GM21381 (cell line): ENCODE results near the gene IL36G.
"Not testable (repeated sequence)": the region's sequence is repeated elsewhere in the genome, so short reads cannot be mapped to it uniquely, and the experiment has no call there.

Source experiments
- ATAC-seq: cut with Tn5 transposase; IDR thresholded peaks from one replicate; pipeline ENCODE4 v1.9.1; 2021; ENCODE audit warnings: mild to moderate bottlenecking, moderate library complexity; ENCODE audit not compliant: unreplicated experiment

IL36G gene

DNA sequence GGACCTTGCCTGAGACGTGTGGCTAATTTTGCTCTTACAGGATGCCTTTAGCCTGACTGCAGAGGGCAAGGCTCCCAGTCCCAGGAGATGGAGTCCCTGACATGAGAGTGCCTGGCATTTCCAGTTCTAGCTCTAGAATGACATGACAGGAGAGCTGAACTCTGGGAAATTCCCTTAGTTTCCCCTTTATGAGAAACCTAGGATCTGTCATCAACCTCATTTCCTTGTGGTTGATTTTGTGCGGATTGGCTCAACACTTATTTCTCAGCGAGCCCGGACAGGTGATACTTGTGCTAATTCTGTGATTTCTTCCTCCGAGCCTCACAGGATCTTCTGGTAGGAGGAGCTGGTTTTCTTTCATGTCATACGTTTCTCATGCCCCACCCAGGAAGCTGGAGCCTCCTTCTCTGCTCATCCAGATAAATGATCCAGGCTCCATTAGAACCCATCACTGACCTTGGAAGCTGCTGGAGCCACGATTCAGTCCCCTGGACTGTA is at the start of gene IL36G:
Gene IL36G (plus strand): TSS at position 448 of the 498 bp plus-strand sequence. CDS start 633 bp downstream, outside the sequence.
- ATAC-seq: no peak

- ATAC-seq: no peak
Observed at GRCh38 chr2:112933261-112933660, 44.5 kb upstream of the IL36G start.

GRCh38 chr2:112934117-112934516 is 43.7 kb upstream of the IL36G start:
- not testable (repeated sequence) for ATAC-seq

DNA sequence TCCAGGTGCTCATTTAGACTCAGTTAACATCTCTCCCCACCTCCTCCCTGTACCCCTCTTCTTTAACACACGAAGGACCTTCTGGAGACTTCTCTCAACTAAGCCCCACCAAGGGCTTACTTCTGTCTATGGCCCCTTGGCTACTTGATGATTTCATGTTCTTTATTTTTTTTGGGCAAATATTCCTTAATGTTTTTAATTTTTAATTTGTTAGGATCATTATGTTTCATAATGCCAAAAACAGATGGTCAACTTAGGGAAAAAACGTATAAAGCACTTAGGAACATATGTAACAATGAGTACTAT is 40.9 kb upstream of the IL36G start:
- ATAC-seq: no peak

DNA sequence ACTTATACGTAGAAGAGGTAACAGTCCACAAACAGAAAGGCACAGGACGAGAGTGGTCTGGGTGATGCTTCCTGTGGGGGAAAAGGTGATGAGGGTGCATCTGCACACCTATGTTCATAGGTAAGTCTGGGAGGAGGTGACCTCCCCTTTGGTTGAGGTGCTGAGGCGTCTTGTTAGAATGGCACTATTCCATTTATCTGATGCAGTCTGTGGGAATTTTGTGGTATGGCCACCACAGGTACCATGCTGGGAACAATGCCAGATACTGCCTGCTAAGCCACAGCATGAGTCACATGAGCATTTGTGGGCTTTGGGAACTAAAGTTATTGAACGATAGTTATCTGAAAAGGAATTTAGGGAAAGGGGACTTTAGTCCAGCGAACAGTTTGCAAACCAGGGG is 38.9 kb upstream of the IL36G start:
- no peak for ATAC-seq

- ATAC-seq: no peak
Observed at GRCh38 chr2:112939425-112939824, 38.4 kb upstream of the IL36G start.

DNA sequence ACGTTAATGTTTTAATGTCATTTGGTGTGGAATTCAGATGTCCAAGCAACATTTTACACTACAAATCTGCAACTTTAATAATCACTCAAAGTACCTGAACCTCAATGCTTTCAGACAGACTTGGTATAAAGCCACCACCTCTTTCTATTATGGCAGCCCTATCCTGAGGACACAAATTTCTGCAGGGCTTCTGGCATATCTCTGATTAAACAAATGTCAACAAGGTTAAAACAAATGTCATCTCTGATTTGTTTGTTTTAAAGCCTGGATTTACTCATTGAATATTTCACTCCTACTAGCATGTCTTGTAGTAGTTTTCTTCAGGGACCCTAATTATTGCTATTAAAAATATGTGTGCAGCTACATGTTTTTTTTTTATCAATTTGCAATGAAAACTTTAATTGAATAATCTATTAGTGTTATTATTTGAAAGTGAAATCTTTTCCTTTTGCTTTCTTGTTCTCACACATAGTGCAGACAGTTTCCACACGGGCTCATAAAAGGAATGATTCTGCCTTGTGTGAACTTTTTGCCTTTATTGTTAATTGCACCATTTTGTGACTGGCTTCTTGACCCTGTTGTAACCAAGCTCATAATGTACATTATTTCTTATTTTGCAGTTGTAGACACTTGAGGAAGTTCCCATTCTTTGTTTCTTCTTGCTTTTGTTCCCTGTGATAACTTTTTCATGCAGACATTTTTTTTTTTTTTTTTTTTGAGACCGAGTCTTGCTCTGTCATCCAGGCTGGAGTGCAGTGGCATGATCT is 36.8 kb upstream of the IL36G start:
- ATAC-seq: no peak

DNA sequence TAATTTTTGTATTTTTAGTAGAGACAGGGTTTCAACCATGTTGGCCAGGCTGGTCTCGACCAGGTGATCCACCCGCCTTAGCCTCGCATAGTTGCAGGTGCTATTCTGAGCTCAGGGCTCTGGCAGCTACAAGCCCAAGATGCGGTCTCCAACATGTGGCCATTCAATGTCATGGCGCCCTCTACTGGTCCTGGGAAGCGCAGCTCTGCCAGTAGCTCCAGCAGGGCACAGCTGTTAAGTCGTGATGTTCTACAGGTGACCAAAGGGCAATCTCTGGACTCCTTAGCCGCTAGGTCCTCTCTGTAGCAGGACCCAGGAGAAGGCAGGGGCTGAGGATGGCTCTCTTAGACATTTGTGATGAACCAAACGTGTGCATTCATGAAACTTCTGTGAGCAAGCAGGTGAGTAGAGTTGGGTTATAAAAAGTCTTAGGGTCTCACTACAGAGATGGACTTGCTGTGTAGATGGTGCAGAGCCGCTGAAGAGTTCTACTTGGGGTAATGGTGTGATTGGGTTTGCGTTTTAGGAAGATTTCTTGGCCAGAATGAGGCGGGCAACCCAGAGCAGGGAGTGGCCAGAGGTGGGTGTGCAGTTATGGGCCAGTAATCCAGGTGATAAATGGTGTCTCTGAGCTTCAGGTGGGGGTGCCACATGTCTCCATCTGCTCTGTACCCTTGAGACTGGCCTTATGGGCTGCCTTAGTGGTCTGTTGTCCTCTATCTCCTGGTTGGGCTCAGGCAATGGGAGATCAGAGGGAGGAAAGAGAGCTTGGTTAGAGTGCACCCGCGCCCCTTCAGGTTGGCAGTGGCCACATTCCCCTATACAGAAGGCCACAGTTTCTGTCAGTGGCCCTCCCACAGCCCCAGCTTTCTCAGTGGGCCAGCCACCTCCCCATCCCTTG is 35.8 kb upstream of the IL36G start:
- ATAC-seq: peak; percentile 68

GRCh38 chr2:112942654-112943002 is 35.2 kb upstream of the IL36G start:
- ATAC-seq: no peak

- ATAC-seq: no peak
Observed at GRCh38 chr2:112944971-112945370, 32.8 kb upstream of the IL36G start.

DNA sequence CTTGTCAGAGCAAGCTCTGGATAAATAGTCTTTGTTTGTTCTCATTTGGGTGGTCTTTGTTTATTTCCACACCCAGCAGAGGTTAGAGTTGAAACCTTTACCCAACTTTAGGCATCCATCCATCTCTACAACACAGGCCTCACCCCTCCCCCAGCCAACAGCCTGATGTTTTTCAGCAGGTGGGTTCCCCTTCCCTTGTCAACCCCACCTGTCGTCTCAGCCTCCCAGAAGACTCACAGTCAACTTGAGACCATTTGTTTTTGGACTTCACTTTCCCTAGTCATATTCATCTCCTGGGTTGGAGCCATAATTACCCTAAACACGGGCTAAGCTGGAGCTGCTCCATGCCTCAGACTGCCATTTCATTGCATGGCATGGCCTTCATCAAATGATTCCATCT is 31.7 kb upstream of the IL36G start:
- no peak for ATAC-seq

- no peak for ATAC-seq
Observed at GRCh38 chr2:112947374-112947773, 30.4 kb upstream of the IL36G start.

GRCh38 chr2:112949456-112949855 is 28.4 kb upstream of the IL36G start:
- no peak for ATAC-seq

- ATAC-seq: no peak
Observed at GRCh38 chr2:112954364-112954763, 23.4 kb upstream of the IL36G start.

DNA sequence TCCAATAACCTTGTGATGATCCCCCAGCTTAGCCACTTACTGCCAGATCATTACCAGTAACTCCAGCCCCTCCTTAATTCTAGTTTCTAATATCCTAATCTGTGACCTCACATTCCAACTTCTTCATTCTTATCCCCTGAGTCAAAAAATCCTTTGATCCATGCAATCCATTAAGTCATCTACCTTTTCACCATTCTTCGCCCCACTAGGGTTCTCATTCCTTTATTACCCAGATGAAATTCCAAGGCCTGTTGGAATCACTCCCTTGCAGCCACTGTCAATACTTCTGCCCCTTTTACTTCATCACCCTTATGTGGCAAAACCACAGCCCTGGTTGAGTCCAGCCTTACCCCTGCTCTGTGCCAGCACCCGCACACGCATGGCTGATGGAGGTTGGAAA is 20.3 kb upstream of the IL36G start:
- ATAC-seq: no peak

GRCh38 chr2:112958428-112959108 is 19.2 kb upstream of the IL36G start:
- peak; percentile 51 for ATAC-seq

- no peak for ATAC-seq
Observed at GRCh38 chr2:112959109-112959812, 18.5 kb upstream of the IL36G start.

DNA sequence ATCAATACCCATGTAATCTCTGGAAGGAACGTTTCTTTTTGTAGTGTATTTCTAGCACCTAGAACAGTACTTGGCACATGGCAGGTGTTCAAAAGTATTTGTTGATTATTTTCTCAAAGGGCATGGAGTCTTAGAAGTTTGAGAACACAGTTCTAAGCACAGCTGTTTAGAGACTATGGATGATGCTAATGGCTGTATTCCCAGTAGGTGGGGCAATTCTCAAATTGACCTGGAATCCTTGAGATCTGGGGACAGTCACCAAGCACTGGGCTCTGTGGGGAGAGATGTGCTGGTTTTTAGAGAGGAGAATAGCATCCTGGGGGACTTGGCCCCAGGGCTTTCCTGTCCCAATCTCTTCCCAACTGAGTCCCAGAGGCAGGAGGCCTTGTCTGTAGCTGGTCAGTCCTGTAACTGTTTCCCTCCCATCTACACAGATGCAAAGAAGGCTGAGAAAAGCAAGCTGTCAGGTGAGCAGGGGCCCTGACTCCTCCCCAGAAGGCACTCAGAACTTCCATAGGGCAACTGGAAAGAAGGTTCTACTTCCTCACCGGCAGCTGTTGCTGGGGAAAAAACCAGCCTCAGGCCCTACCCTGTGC is 17.5 kb upstream of the IL36G start:
- ATAC-seq: no peak

DNA sequence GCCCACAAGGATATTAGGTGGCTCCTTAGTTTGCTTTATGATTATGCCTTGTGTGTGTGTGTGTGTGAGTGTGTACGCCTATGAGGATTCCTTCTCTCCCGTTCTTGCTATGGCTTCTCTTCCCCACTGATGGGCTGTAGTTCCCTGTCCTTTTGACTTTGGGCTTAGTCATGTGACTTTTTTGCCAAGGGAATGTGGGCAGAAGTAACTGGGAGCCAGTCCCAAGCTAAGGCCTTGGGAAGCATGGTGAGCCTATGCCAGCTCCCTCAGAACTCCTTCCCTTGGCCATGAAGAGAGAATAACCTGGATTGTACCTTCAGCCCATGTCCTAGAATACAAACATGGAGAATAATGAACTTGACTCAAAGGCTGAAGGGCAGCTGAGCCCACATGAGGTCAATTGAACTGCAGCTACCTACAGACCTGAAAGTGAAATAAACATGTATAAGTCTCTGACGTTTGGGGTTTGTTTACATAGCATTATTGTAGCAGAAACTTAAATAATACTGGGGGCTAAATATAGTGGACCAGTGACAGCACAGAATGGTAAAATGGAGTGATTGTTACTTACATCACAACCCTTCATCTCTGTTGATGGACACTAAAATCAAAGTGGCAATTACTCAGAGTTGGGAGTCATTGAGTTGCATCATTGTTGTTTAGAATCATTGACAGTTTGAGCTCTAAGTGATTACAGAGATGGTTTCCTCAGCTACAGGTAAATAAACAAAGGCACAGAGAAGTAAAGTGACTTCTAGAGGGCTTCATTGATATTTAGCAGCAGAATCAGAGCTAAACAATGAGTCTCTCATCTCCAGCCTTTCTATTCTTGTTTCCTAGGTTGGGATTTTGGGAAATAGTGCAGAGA is 15.3 kb upstream of the IL36G start:
- no peak for ATAC-seq

DNA sequence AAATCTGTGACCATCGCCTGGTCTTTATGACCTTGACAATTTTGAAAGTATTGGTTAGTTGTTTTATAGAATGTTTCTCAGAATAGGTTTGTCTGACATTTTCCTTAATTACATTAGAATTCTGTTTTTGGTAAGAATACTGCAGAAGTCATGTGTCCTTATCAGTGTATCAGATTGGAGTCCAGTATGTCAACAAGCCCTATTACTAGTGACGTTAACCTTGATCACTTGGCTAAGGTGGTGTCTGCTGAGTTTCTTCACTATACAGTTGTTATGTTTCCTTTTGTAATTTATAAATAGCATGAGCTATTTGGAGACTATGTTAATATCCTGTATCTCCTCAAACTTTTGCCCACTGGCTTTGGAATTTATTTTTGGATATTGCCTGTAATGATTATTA is 10.8 kb upstream of the IL36G start:
- ATAC-seq: no peak
